Prostate gland (tissue), 2 donors: ENCODE results near the gene FUOM.
"Not testable (repeated sequence)": the region's sequence is repeated elsewhere in the genome, so short reads cannot be mapped to it uniquely, and the experiment has no call there.

Experiments
- POLR2A ChIP-seq: fragments of 450-650 bp; IDR thresholded peaks from one replicate; pipeline ENCODE4 v1.6.1; 2016; ENCODE audit warnings: antibody characterized with exemption, mild to moderate bottlenecking
- TF ChIP-seq, protein P1 (sequence below), 4 experiments: fragments of 200-600 bp in 2 of 4; fragments of 450-650 bp in 2 of 4; sonication (generic) in 2 of 4; IDR thresholded peaks; 1 replicate in 3 of 4; 2 replicates in 1 of 4; pipeline ENCODE4 v1.5.1; 2016 to 2019; ENCODE audit warnings: antibody characterized with exemption in 4 of 4, mild to moderate bottlenecking in 2 of 4, moderate library complexity in 2 of 4

DNA sequence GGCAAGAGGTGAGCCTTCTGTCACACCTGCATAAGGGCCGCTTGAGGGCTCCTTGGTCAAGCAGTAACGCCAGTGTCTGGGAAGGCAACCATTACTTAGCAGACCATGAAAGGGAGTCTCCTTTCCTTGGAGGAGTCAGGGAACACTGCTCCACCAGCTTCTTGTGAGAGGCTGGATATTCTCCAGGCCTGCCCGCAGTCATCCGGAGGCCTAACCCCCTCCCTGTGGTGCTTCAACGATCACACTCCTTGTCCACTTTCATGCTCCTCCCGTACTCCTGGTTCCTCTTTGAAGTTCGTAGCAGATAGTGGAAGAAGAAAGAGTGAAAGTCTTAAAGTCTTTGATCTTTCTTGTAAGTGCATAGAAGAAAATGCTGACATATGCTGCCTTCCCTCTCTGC lies 9.6 kb upstream of the FUOM start:
- TF ChIP-seq, protein P1, sequence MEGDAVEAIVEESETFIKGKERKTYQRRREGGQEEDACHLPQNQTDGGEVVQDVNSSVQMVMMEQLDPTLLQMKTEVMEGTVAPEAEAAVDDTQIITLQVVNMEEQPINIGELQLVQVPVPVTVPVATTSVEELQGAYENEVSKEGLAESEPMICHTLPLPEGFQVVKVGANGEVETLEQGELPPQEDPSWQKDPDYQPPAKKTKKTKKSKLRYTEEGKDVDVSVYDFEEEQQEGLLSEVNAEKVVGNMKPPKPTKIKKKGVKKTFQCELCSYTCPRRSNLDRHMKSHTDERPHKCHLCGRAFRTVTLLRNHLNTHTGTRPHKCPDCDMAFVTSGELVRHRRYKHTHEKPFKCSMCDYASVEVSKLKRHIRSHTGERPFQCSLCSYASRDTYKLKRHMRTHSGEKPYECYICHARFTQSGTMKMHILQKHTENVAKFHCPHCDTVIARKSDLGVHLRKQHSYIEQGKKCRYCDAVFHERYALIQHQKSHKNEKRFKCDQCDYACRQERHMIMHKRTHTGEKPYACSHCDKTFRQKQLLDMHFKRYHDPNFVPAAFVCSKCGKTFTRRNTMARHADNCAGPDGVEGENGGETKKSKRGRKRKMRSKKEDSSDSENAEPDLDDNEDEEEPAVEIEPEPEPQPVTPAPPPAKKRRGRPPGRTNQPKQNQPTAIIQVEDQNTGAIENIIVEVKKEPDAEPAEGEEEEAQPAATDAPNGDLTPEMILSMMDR (IDR thresholded peaks at IDR 0.05): not testable (repeated sequence)
- TF ChIP-seq POLR2A: not testable (repeated sequence)
